ENCODE measurements around the gene CASQ1. TPM values are rescaled to one million over a fixed set of nuclear protein-coding genes. Genes with fewer than 3 reads are reported as not detected.

CASQ1 gene
- total RNA-seq, 1 donor from 2014 or later, result 27.0 TPM

GRCh38 chr1:160243767-160244166 lies 53.4 kb downstream of the CASQ1 start:
- intact Hi-C loops (cut with DNase I), result loop anchor here (5.0 kb wide), 1 partner anchor 36 kb away; the partner anchor contains the start of gene PEA15
- DNase-seq (ENCODE audit: missing footprints) (no peak), ATAC-seq (no peak)

DNA sequence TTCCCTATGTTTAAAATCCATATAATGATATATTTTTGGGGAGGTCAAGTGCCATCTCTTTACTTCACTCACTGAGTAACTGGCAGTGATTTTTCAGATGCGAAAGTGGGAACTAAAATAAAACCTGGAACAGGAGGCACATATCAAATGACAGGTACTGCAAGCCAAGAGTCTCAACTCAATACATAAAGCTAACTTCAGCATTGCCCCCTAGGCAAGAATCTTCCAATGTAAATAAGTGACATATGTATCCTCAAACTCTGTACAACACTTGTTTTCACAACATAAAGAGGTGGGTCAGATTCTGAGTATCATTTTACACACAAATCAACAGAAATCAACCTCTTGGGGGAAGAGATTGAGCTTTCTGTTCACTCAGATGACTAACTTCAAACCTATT lies 53.8 kb downstream of the CASQ1 start:
- DNase-seq (ENCODE audit: missing footprints) (no peak), ATAC-seq (no peak)
- intact Hi-C loops (cut with DNase I), result loop anchor here (5.0 kb wide), 1 partner anchor 37 kb away; the partner anchor contains the start of gene PEA15

DNA sequence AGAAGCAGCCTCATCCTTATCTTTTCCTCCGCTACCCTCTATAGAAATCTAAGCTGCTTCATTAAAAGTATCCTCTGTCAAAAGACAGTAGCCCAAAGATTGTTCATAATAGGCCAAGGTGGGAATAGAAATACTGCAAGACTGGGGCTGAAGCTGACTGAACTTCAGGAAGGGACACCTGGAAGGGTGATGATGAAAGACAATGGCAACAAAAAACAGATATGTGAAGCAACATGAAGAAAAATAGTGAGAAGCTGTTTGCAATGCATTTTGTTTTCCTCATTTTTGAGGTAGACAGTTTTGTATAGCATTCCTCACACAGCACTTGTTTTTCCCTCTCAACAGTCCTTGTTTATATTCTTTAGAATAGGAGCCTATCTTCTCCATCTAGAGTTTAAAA lies 55.1 kb downstream of the CASQ1 start:
- DNase-seq (ENCODE audit: missing footprints), result no peak
- ATAC-seq, result no peak
- intact Hi-C loops (cut with DNase I), result no loop called here

DNA sequence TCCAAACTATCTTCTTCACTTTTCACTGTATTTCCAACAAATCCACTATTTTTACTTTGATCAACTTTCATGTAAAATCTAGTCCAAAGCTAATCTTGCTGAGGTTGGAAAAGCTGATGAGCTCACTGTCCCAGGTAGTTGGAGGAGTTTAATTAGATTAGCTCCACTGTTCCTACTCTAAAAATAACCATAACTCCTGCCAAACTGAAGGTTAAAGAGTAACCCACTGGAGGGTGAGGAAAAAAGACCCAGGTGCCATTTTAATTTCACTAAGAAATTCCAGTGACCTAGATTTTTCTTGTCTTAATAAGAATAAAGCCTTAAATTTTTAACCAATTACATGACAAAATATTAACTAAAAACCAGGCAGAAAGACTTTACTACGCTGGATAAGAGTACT lies 56.7 kb downstream of the CASQ1 start:
- ATAC-seq, result peak; percentile 50

GRCh38 chr1:160251011-160251410 lies 60.6 kb downstream of the CASQ1 start:
- intact Hi-C loops (cut with DNase I), result no loop called here
- ATAC-seq (peak; percentile 36), DNase-seq (ENCODE audit: missing footprints) (no peak)

More for the DNA sequence above, 56.7 kb downstream of the CASQ1 start:
- intact Hi-C loops (cut with DNase I), result no loop called here
- no peak for DNase-seq (ENCODE audit: missing footprints)

Other genes starting within 250 kb of the CASQ1 start
- 0.30 TPM for gene IGSF9, start 245.0 kb upstream of the CASQ1 start, total RNA-seq
- not detected for gene SLAMF9, start 236.3 kb upstream of the CASQ1 start, total RNA-seq
- gene PIGM, start 158.6 kb upstream of the CASQ1 start, total RNA-seq, result 2.4 TPM
- not detected for gene KCNJ10, start 120.4 kb upstream of the CASQ1 start, total RNA-seq
- gene KCNJ9, start 109.0 kb upstream of the CASQ1 start, total RNA-seq, result not detected
- gene IGSF8, start 92.0 kb upstream of the CASQ1 start, total RNA-seq, result 21.9 TPM
- 209 TPM for gene ATP1A2, start 74.8 kb upstream of the CASQ1 start, total RNA-seq
- gene ATP1A4, start 39.0 kb upstream of the CASQ1 start, total RNA-seq, result not detected
- 283 TPM for gene PEA15, start 14.8 kb downstream of the CASQ1 start, total RNA-seq
- 142 TPM for gene DCAF8, start 72.0 kb downstream of the CASQ1 start, total RNA-seq
- 102 TPM for gene PEX19, start 94.6 kb downstream of the CASQ1 start, total RNA-seq
- 84.2 TPM for gene COPA, start 152.7 kb downstream of the CASQ1 start, total RNA-seq
- 66.7 TPM for gene NCSTN, start 152.8 kb downstream of the CASQ1 start, total RNA-seq
- not detected for gene NHLH1, start 176.5 kb downstream of the CASQ1 start, total RNA-seq
- 2.0 TPM for gene VANGL2, start 210.0 kb downstream of the CASQ1 start, total RNA-seq

All from Right ventricle myocardium inferior (tissue), 1 donor.